GM23338 (cell line): ENCODE measurements around the gene MIA. TPM values are rescaled to one million over a fixed set of nuclear protein-coding genes. Genes with fewer than 3 reads are reported as not detected.

Experiments
- ATAC-seq: fragments of 200-7000 bp; cut with Tn5 transposase; 3 replicates; pipeline ENCODE4 v1.9.1; 2020
- DNase-seq: peaks from one replicate; pipeline ENCODE4 v3.0.0-alpha.2; 2015; ENCODE audit warnings: low spot score
- H2AFZ ChIP-seq: fragments of 200-600 bp; sonication (generic); 2 replicates; pipeline ENCODE4 v1.8.0; 2016; ENCODE audit warnings: antibody characterized with exemption, mild to moderate bottlenecking, moderate library complexity
- H3F3A ChIP-seq: fragments of 200-600 bp; sonication (generic); replicated peaks from 2 replicates; pipeline ENCODE4 v1.8.0; 2017; ENCODE audit warnings: antibody characterized with exemption, mixed run types, low read depth
- H3K27ac ChIP-seq: fragments of 200-600 bp; sonication (generic); 2 replicates; pipeline ENCODE4 v1.6.1; 2016; ENCODE audit warnings: low read depth
- H3K27me3 ChIP-seq: fragments of 200-600 bp; sonication (generic); 2 replicates; pipeline ENCODE4 v1.8.0; 2016; ENCODE audit warnings: mild to moderate bottlenecking, mixed run types, moderate library complexity; ENCODE audit not compliant: insufficient read depth
- H3K36me3 ChIP-seq: fragments of 200-600 bp; sonication (generic); 2 replicates; pipeline ENCODE4 v1.8.0; 2016; ENCODE audit warnings: mild to moderate bottlenecking; ENCODE audit not compliant: insufficient read depth
- H3K4me1 ChIP-seq: fragments of 200-600 bp; sonication (generic); 2 replicates; pipeline ENCODE4 v1.8.0; 2016; ENCODE audit warnings: mild to moderate bottlenecking, moderate library complexity; ENCODE audit not compliant: insufficient read depth
- H3K4me2 ChIP-seq: fragments of 200-600 bp; sonication (generic); 2 replicates; pipeline ENCODE4 v1.7.1; 2017; ENCODE audit warnings: mixed run types
- H3K4me3 ChIP-seq: fragments of 200-600 bp; sonication (generic); 2 replicates; pipeline ENCODE4 v1.6.1; 2016; ENCODE audit warnings: mixed run types
- H3K79me2 ChIP-seq: fragments of 200-600 bp; sonication (generic); replicated peaks from 2 replicates; pipeline ENCODE4 v1.8.0; 2017; ENCODE audit warnings: mild to moderate bottlenecking; ENCODE audit not compliant: insufficient read depth
- H3K9me2 ChIP-seq: fragments of 200-600 bp; sonication (generic); 2 replicates; pipeline ENCODE4 v1.8.0; 2017; ENCODE audit not compliant: insufficient read depth
- H4K20me1 ChIP-seq: fragments of 200-600 bp; sonication (generic); replicated peaks from 2 replicates; pipeline ENCODE4 v1.8.0; 2017; ENCODE audit warnings: mild to moderate bottlenecking; ENCODE audit not compliant: insufficient read depth
- H3K27ac Mint-ChIP-seq: 2 replicates; pipeline ENCODE4 v1.8.0; 2020; ENCODE audit warnings: inconsistent platforms, mild to moderate bottlenecking, moderate library complexity, mixed read lengths
- H3K27me3 Mint-ChIP-seq: 3 replicates; pipeline ENCODE4 v1.8.0; 2022; ENCODE audit warnings: low read depth, mild to moderate bottlenecking, moderate library complexity, mixed read lengths, inconsistent platforms; ENCODE audit not compliant: insufficient read depth, poor library complexity
- H3K36me3 Mint-ChIP-seq: 3 replicates; pipeline ENCODE4 v1.8.0; 2021; ENCODE audit warnings: low read depth, mild to moderate bottlenecking, inconsistent platforms, moderate library complexity, mixed read lengths
- H3K4me1 Mint-ChIP-seq: 3 replicates; pipeline ENCODE4 v1.8.0; 2020; ENCODE audit warnings: mild to moderate bottlenecking, inconsistent platforms, mixed read lengths
- H3K4me3 Mint-ChIP-seq: 3 replicates; pipeline ENCODE4 v1.8.0; 2021; ENCODE audit warnings: moderate library complexity, mild to moderate bottlenecking, inconsistent platforms, mixed read lengths
- H3K9me3 Mint-ChIP-seq: 3 replicates; pipeline ENCODE4 v1.8.0; 2020; ENCODE audit warnings: moderate library complexity, mild to moderate bottlenecking, inconsistent platforms, mixed read lengths
- CREB1 ChIP-seq: fragments of 250-450 bp; sonication (Bioruptor Pico); IDR thresholded peaks from 2 replicates; pipeline ENCODE4 v1.5.0; 2020; ENCODE audit warnings: low read depth, mild to moderate bottlenecking, moderate library complexity
- CTCF ChIP-seq, 2 experiments: fragments of 200-600 bp in 1 of 2; sonication (generic) in 1 of 2; conservative IDR thresholded peaks; 2 replicates each; pipeline versions ENCODE4 v1.5.1 to v1.6.1; 2016 to 2017; ENCODE audit warnings: antibody characterized with exemption in 2 of 2, low read depth in 2 of 2, mild to moderate bottlenecking in 2 of 2, moderate library complexity in 1 of 2
- EZH2 ChIP-seq: fragments of 200-600 bp; sonication (generic); IDR thresholded peaks from one replicate; pipeline ENCODE4 v1.8.0; 2017; ENCODE audit warnings: antibody characterized with exemption, mild to moderate bottlenecking, low read depth; ENCODE audit not compliant: unreplicated experiment
- JUNB ChIP-seq: IDR thresholded peaks from one replicate; pipeline ENCODE4 v1.6.1; 2016; ENCODE audit warnings: antibody characterized with exemption; ENCODE audit not compliant: unreplicated experiment
- NANOG ChIP-seq: IDR thresholded peaks from 2 replicates; pipeline ENCODE4 v1.6.1; 2016; ENCODE audit warnings: antibody characterized with exemption, borderline replicate concordance
- POLR2AphosphoS5 ChIP-seq: IDR thresholded peaks from 2 replicates; pipeline ENCODE4 v1.6.1; 2016; ENCODE audit warnings: antibody characterized with exemption, low read depth
- ZNF114 ChIP-seq: fragments of 250-450 bp; sonication (Bioruptor Pico); IDR thresholded peaks from 2 replicates; pipeline ENCODE4 v1.5.0; 2020; ENCODE audit warnings: mild to moderate bottlenecking, moderate library complexity
- ZNF462 ChIP-seq: fragments of 250-450 bp; sonication (Bioruptor Pico); IDR thresholded peaks from 2 replicates; pipeline ENCODE4 v1.5.0; 2020; ENCODE audit warnings: mild to moderate bottlenecking, moderate library complexity
- polyA plus RNA-seq: library from polyadenylated mRNA; unstranded; fragments of >200 nt; fragmentation: Nextera tagmentation; extraction: Ambion mirVana; gene quantifications from 2 replicates; pipeline ENCODE4 v1.2.1, GENCODE V29; 2016
- total RNA-seq: library from RNA; depleted of rRNA; stranded (reverse); fragments of >200 nt; shearing (Covaris generic); gene quantifications from 2 replicates; pipeline ENCODE4 v1.2.3, GENCODE V29; 2014

MIA gene
- total and polyA plus RNA-seq, 2 experiments from 2014 or later = not detected

GRCh38 chr19:40777937-40778705 lies 2.8 kb downstream of the MIA start, which contains the start of gene RAB4B:
Gene RAB4B, plus strand, starts transcription at chr19:40778247. Its CDS starts 129 bp downstream, at chr19:40778376.
- Histone ChIP-seq H2AFZ (no peak within 1 kb of the TSS), H3K4me1 (peaks cover 11% of the 10 kb centered on the region)
- peak; percentile 82 for ATAC-seq

More at GRCh38 chr19:40777937-40778705, 2.8 kb downstream of the MIA start, which contains the start of gene RAB4B:
- peak within 1 kb of the TSS; percentile 54 for H3K4me3 ChIP-seq
- no peaks in the 10 kb centered on the region; the same call in 1 of the 3 replicates for H3K9me3 Mint-ChIP-seq
- H3K4me2 ChIP-seq = peak within 1 kb of the TSS; percentile 76
- peaks cover 17% of the 10 kb centered on the region for H3K27me3 Mint-ChIP-seq
- no peaks in the 10 kb centered on the region for H3K9me2 ChIP-seq
- peak within 1 kb of the TSS; percentile 100 for H3K27ac Mint-ChIP-seq
- H3K4me3 Mint-ChIP-seq = peak within 1 kb of the TSS; percentile 79
- peaks cover 20% of the 10 kb centered on the region for H3K4me1 Mint-ChIP-seq
- H3F3A ChIP-seq = peaks cover 5% of the 10 kb centered on the region; the same call in 1 of the 2 replicates
- peak within 1 kb of the TSS; percentile 100 for H3K27ac ChIP-seq
- no peaks in the 10 kb centered on the region for H3K27me3 ChIP-seq
- no peaks in the 10 kb centered on the region for H4K20me1 ChIP-seq
- peak; percentile 75 for TF ChIP-seq CREB1 (CRISPR knock-in tag)
- TF ChIP-seq CTCF (conservative IDR thresholded peaks at IDR 0.05; ENCODE audit: low read depth in 2 of 2) = no peak
- no peak for TF ChIP-seq NANOG
- TF ChIP-seq POLR2AphosphoS5 = peak; percentile 25; the same call in 1 of the 2 replicates
- TF ChIP-seq ZNF462 (CRISPR knock-in tag) = no peak
- TF ChIP-seq ZNF114 (CRISPR knock-in tag) = no peak
- TF ChIP-seq EZH2 = no peak
- no peak for TF ChIP-seq JUNB
- DNase-seq = peak; percentile 100
- peaks cover 8% of the 10 kb centered on the region for H3K36me3 Mint-ChIP-seq
- no peaks in the 10 kb centered on the region for H3K36me3 ChIP-seq
- peaks cover 5% of the 10 kb centered on the region for H3K79me2 ChIP-seq
